HK-2 (cell line): Measurements from ENCODE around the gene SCO2.
A peak's percentile ranks its signal among the peaks of the same experiment; 100 is the strongest.

Source experiments
- DNase-seq: peaks from one replicate; pipeline ENCODE4 v3.0.0-alpha.2; 2018; ENCODE audit not compliant: unreplicated experiment

Gene SCO2

GRCh38 chr22:50500452-50500851 is 24.9 kb downstream of the SCO2 start:
- DNase-seq = no peak

- DNase-seq = peak; percentile 72
Measured at GRCh38 chr22:50498322-50498890, 27.0 kb downstream of the SCO2 start.

GRCh38 chr22:50497093-50497492 is 28.3 kb downstream of the SCO2 start:
- no peak for DNase-seq

- no peak for DNase-seq
Measured at GRCh38 chr22:50490531-50491308, 34.7 kb downstream of the SCO2 start.

GRCh38 chr22:50489363-50490243 is 35.8 kb downstream of the SCO2 start:
- DNase-seq = no peak

GRCh38 chr22:50488886-50489285 is 36.5 kb downstream of the SCO2 start:
- no peak for DNase-seq

- DNase-seq = no peak
Measured at GRCh38 chr22:50488006-50488677, 37.3 kb downstream of the SCO2 start.

GRCh38 chr22:50487290-50488005 is 38.0 kb downstream of the SCO2 start:
- DNase-seq = no peak

- DNase-seq = peak; percentile 73
Measured at GRCh38 chr22:50486561-50487289, 38.7 kb downstream of the SCO2 start, which contains the start of gene MIOX. MIOX (plus strand) TSS chr22:50486859; CDS start chr22:50486898, 39 bp downstream.

GRCh38 chr22:50485221-50486131 is 39.9 kb downstream of the SCO2 start:
- DNase-seq = no peak

GRCh38 chr22:50483977-50484853 is 41.2 kb downstream of the SCO2 start:
- peak; percentile 53 for DNase-seq

- no peak for DNase-seq
Measured at GRCh38 chr22:50483556-50483955, 41.8 kb downstream of the SCO2 start.

- DNase-seq = no peak
Measured at GRCh38 chr22:50483106-50483505, 42.3 kb downstream of the SCO2 start.

- no peak for DNase-seq
Measured at GRCh38 chr22:50482107-50483074, 43.0 kb downstream of the SCO2 start.

- no peak for DNase-seq
Measured at GRCh38 chr22:50481440-50482106, 43.8 kb downstream of the SCO2 start, which contains the start of gene ADM2. ADM2 (plus strand) TSS chr22:50481543; CDS start chr22:50481848, 305 bp downstream.

GRCh38 chr22:50481045-50481439 is 44.4 kb downstream of the SCO2 start:
- DNase-seq = no peak

- DNase-seq = no peak
Measured at GRCh38 chr22:50479721-50480120, 45.7 kb downstream of the SCO2 start.
